DOHH2 (cell line): ENCODE data around the gene NUP37.

ENCODE experiments used
- H3F3A ChIP-seq: fragments of 200-600 bp; sonication (generic), shearing (Covaris generic); 2 replicates; pipeline ENCODE4 v1.6.0; 2016; ENCODE audit warnings: antibody characterized with exemption, mild to moderate bottlenecking; ENCODE audit not compliant: control insufficient read depth, insufficient read depth
- H3K27ac ChIP-seq: fragments of 200-600 bp; sonication (generic); 2 replicates; pipeline ENCODE4 v1.5.1; 2014; ENCODE audit warnings: low read depth, mild to moderate bottlenecking, low read length, moderate library complexity
- H3K27me3 ChIP-seq: fragments of 200-600 bp; sonication (generic); 2 replicates; pipeline ENCODE4 v1.6.1; 2014; ENCODE audit warnings: mild to moderate bottlenecking, low read length, mixed read lengths; ENCODE audit not compliant: control insufficient read depth
- H3K36me3 ChIP-seq: fragments of 200-600 bp; sonication (generic); 2 replicates; pipeline ENCODE4 v1.6.1; 2014; ENCODE audit warnings: mild to moderate bottlenecking, low read length, moderate library complexity, mixed read lengths; ENCODE audit not compliant: control insufficient read depth
- H3K4me1 ChIP-seq: fragments of 200-600 bp; sonication (generic); 2 replicates; pipeline ENCODE4 v1.6.1; 2014; ENCODE audit warnings: mild to moderate bottlenecking, low read length, mixed read lengths; ENCODE audit not compliant: control insufficient read depth
- H3K4me2 ChIP-seq: fragments of 200-600 bp; sonication (generic); 2 replicates; pipeline ENCODE4 v1.6.0; 2014; ENCODE audit warnings: mild to moderate bottlenecking, low read length, moderate library complexity
- H3K4me3 ChIP-seq: fragments of 200-600 bp; sonication (generic); 2 replicates; pipeline ENCODE4 v1.5.1; 2014; ENCODE audit warnings: mild to moderate bottlenecking, low read length, mixed read lengths
- H3K79me2 ChIP-seq: fragments of 200-600 bp; sonication (generic); 2 replicates; pipeline ENCODE4 v1.6.1; 2014; ENCODE audit warnings: mild to moderate bottlenecking, low read length, mixed read lengths; ENCODE audit not compliant: control insufficient read depth
- H3K9me2 ChIP-seq: fragments of 200-600 bp; sonication (generic); replicated peaks from 2 replicates; pipeline ENCODE4 v1.6.1; 2014; ENCODE audit warnings: mild to moderate bottlenecking, low read length, mixed read lengths; ENCODE audit not compliant: control insufficient read depth
- H3K9me3 ChIP-seq: fragments of 200-600 bp; sonication (generic); 2 replicates; pipeline ENCODE4 v1.6.1; 2014; ENCODE audit warnings: antibody characterized with exemption, low read length, mixed read lengths; ENCODE audit not compliant: control insufficient read depth, insufficient read depth
- H4K20me1 ChIP-seq: fragments of 200-600 bp; sonication (generic); 2 replicates; pipeline ENCODE4 v1.6.0; 2014; ENCODE audit warnings: low read depth, mild to moderate bottlenecking, antibody characterized with exemption, low read length, moderate library complexity; ENCODE audit not compliant: control insufficient read depth, insufficient read depth
- CTCF ChIP-seq: fragments of 200-600 bp; sonication (generic); IDR thresholded peaks from one replicate; pipeline ENCODE4 v1.5.1; 2014; ENCODE audit warnings: antibody characterized with exemption, mild to moderate bottlenecking, low read depth, low read length; ENCODE audit not compliant: poor library complexity, severe bottlenecking
- EZH2phosphoT487 ChIP-seq: fragments of 200-600 bp; sonication (generic); IDR thresholded peaks from 2 replicates; pipeline ENCODE4 v1.6.1; 2017; ENCODE audit warnings: borderline replicate concordance, mild to moderate bottlenecking, antibody characterized with exemption, low read length, moderate library complexity, mixed read lengths

Gene NUP37

DNA sequence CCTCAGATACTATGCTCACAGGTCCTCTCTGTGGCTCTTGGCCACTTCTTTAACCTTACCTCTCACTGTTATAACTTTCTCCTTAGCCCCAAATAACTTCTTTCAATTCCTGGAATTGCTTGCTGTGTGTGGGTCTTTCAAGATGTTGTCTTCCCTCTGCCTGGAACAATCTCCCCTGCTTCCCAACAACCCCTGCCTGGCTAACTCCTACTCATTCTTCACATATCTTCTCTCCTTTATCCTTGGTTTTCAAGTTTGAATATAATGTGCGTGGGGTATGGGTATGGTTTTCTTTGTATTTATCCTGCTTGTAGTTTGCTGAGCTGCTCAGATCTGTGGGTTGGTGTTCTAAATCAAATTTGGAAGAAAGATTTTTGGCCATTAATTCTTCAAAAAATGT, 55.4 kb downstream of the NUP37 start:
- Histone ChIP-seq H3K4me3 (no peak overlapping the region), H3K9me3 (no peaks in the 10 kb centered on the region), H3K4me2 (no peak overlapping the region), H3K9me2 (no peaks in the 10 kb centered on the region), H3K27ac (no peak overlapping the region), H3F3A (no peaks in the 10 kb centered on the region), H3K27me3 (no peaks in the 10 kb centered on the region), H3K79me2 (peaks cover 8% of the 10 kb centered on the region), H4K20me1 (no peaks in the 10 kb centered on the region), H3K4me1 (peaks cover 9% of the 10 kb centered on the region), H3K36me3 (peaks cover 10% of the 10 kb centered on the region)
- TF ChIP-seq EZH2phosphoT487 (no peak), CTCF (no peak)

- Histone ChIP-seq H3K79me2 (peaks cover 8% of the 10 kb centered on the region), H3K9me3 (no peaks in the 10 kb centered on the region), H3F3A (no peaks in the 10 kb centered on the region), H3K4me1 (peaks cover 9% of the 10 kb centered on the region), H3K27me3 (no peaks in the 10 kb centered on the region), H3K27ac (no peak overlapping the region), H4K20me1 (no peaks in the 10 kb centered on the region), H3K4me3 (no peak overlapping the region), H3K4me2 (no peak overlapping the region), H3K9me2 (no peaks in the 10 kb centered on the region), H3K36me3 (peaks cover 19% of the 10 kb centered on the region)
- TF ChIP-seq EZH2phosphoT487 = no peak
These were observed 56.8 kb downstream of the NUP37 start for GRCh38 chr12:102063069-102063468.

DNA sequence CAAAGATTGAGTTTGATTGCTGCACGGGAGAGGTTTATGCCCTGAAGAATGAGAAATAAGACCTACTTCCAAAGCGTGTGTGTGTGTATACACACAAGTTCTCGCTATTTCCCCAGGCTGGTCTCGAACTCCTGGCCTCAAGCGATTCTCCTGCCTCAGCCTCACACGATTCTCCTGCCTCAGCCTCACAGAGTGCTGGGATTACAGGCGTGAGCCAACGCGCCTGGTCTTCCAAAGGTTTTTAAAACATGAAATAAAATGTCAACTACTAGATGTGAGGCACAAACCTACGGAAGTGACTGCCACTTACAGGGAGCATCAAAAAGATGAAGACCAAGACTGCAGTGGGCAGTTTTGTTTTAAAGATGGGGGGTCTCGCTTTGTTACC, 57.5 kb downstream of the NUP37 start:
- no peak for TF ChIP-seq EZH2phosphoT487
- TF ChIP-seq CTCF = no peak
- Histone ChIP-seq H3K27me3 (no peaks in the 10 kb centered on the region), H3K36me3 (peaks cover 25% of the 10 kb centered on the region), H3K4me2 (peak overlapping the region; percentile 83), H3K4me1 (peaks cover 9% of the 10 kb centered on the region), H3K79me2 (peaks cover 8% of the 10 kb centered on the region), H3F3A (no peaks in the 10 kb centered on the region), H3K27ac (no peak overlapping the region), H3K9me2 (no peaks in the 10 kb centered on the region), H3K9me3 (no peaks in the 10 kb centered on the region), H4K20me1 (no peaks in the 10 kb centered on the region), H3K4me3 (peak overlapping the region; percentile 76)

- Histone ChIP-seq H3K27me3 (no peaks in the 10 kb centered on the region), H3K9me3 (no peaks in the 10 kb centered on the region), H4K20me1 (no peaks in the 10 kb centered on the region), H3F3A (no peaks in the 10 kb centered on the region), H3K4me1 (peaks cover 9% of the 10 kb centered on the region), H3K9me2 (no peaks in the 10 kb centered on the region), H3K4me2 (peak within 1 kb of the TSS; percentile 83), H3K36me3 (peaks cover 31% of the 10 kb centered on the region), H3K4me3 (peak within 1 kb of the TSS; percentile 76), H3K27ac (peak within 1 kb of the TSS; percentile 12), H3K79me2 (peaks cover 8% of the 10 kb centered on the region)
- TF ChIP-seq EZH2phosphoT487 (no peak), CTCF (no peak)
These were observed 58.1 kb downstream of the NUP37 start, which contains the start of gene WASHC3 for GRCh38 chr12:102061560-102062418. Gene WASHC3, minus strand, starts transcription at chr12:102061991. Its CDS starts 29 bp downstream, at chr12:102061962.
